HG03565 (cell line): Measurements from ENCODE around the gene C16orf54.
A peak's percentile ranks its signal among the peaks of the same experiment; 100 is the strongest.
"Not testable (repeated sequence)": the region's sequence is repeated elsewhere in the genome, so short reads cannot be mapped to it uniquely, and the experiment has no call there.

Source experiments
- ATAC-seq: cut with Tn5 transposase; IDR thresholded peaks from one replicate; pipeline ENCODE4 v1.9.1; 2021; ENCODE audit warnings: mild to moderate bottlenecking, moderate library complexity; ENCODE audit not compliant: unreplicated experiment

C16orf54 gene

GRCh38 chr16:29743475-29743826, 2.3 kb downstream of the C16orf54 start:
- ATAC-seq, result no peak

GRCh38 chr16:29742683-29743275, 3.0 kb downstream of the C16orf54 start:
- ATAC-seq, result no peak

- not testable (repeated sequence) for ATAC-seq
Observed at GRCh38 chr16:29740630-29741015, 5.2 kb downstream of the C16orf54 start.

- ATAC-seq, result not testable (repeated sequence)
Observed at GRCh38 chr16:29739927-29740629, 5.7 kb downstream of the C16orf54 start.

- ATAC-seq, result no peak
Observed at GRCh38 chr16:29738514-29738913, 7.3 kb downstream of the C16orf54 start.

GRCh38 chr16:29737713-29738112, 8.1 kb downstream of the C16orf54 start:
- no peak for ATAC-seq

- no peak for ATAC-seq
Observed at GRCh38 chr16:29736764-29737163, 9.0 kb downstream of the C16orf54 start.

- ATAC-seq, result no peak
Observed at GRCh38 chr16:29736112-29736511, 9.7 kb downstream of the C16orf54 start.

GRCh38 chr16:29734786-29735185, 11.0 kb downstream of the C16orf54 start:
- ATAC-seq, result no peak

- ATAC-seq, result peak; percentile 68
Observed at GRCh38 chr16:29731768-29732601, 13.8 kb downstream of the C16orf54 start.

- no peak for ATAC-seq
Observed at GRCh38 chr16:29730649-29731048, 15.1 kb downstream of the C16orf54 start.

- no peak for ATAC-seq
Observed at GRCh38 chr16:29729116-29729521, 16.7 kb downstream of the C16orf54 start.

- no peak for ATAC-seq
Observed at GRCh38 chr16:29727452-29727851, 18.3 kb downstream of the C16orf54 start.

- ATAC-seq, result no peak
Observed at GRCh38 chr16:29726845-29727377, 18.9 kb downstream of the C16orf54 start.

- not testable (repeated sequence) for ATAC-seq
Observed at GRCh38 chr16:29721167-29721879, 24.5 kb downstream of the C16orf54 start.

- ATAC-seq, result no peak
Observed at GRCh38 chr16:29720703-29721102, 25.1 kb downstream of the C16orf54 start.

GRCh38 chr16:29719063-29719462, 26.7 kb downstream of the C16orf54 start:
- no peak for ATAC-seq

- no peak for ATAC-seq
Observed at GRCh38 chr16:29717113-29717512, 28.7 kb downstream of the C16orf54 start.

GRCh38 chr16:29714972-29715371, 30.8 kb downstream of the C16orf54 start:
- no peak for ATAC-seq

- no peak for ATAC-seq
Observed at GRCh38 chr16:29714396-29714795, 31.4 kb downstream of the C16orf54 start.

GRCh38 chr16:29712809-29713208, 33.0 kb downstream of the C16orf54 start:
- ATAC-seq, result no peak
